HEK293 (cell line): ENCODE data around the gene DLK2.

ENCODE experiments used
- BCL11A ChIP-seq: fragments of 450-650 bp; formaldehyde crosslinking; IDR thresholded peaks from 2 replicates; pipeline ENCODE4 v1.5.1; 2016; ENCODE audit warnings: low read depth, missing biosample characterization, missing genetic modification characterization
- BCL11B ChIP-seq: fragments of 450-650 bp; formaldehyde crosslinking; IDR thresholded peaks from 2 replicates; pipeline ENCODE4 v1.5.1; 2016; ENCODE audit warnings: low read depth, missing biosample characterization, missing genetic modification characterization
- FEZF1 ChIP-seq: fragments of 450-650 bp; formaldehyde crosslinking; IDR thresholded peaks from 2 replicates; pipeline ENCODE4 v1.5.1; 2016; ENCODE audit warnings: missing biosample characterization, missing genetic modification characterization
- INSM2 ChIP-seq: fragments of 450-650 bp; formaldehyde crosslinking; IDR thresholded peaks from 2 replicates; pipeline ENCODE4 v1.5.1; 2016; ENCODE audit warnings: missing biosample characterization, missing genetic modification characterization
- KLF1 ChIP-seq: fragments of 450-650 bp; formaldehyde crosslinking; IDR thresholded peaks from 2 replicates; pipeline ENCODE4 v1.5.1; 2016; ENCODE audit warnings: missing biosample characterization, missing genetic modification characterization
- KLF10 ChIP-seq: fragments of 450-650 bp; IDR thresholded peaks from 2 replicates; pipeline ENCODE4 v1.5.1; 2018; ENCODE audit warnings: missing biosample characterization, mild to moderate bottlenecking, missing genetic modification characterization
- REST ChIP-seq: fragments of 450-650 bp; formaldehyde crosslinking; IDR thresholded peaks from 2 replicates; pipeline ENCODE4 v1.5.1; 2016; ENCODE audit warnings: missing biosample characterization, missing genetic modification characterization
- SCRT2 ChIP-seq: fragments of 450-650 bp; formaldehyde crosslinking; IDR thresholded peaks from 2 replicates; pipeline ENCODE4 v1.5.1; 2016; ENCODE audit warnings: missing biosample characterization, missing genetic modification characterization
- SETDB1 ChIP-seq: IDR thresholded peaks from one replicate; pipeline ENCODE4 v1.6.1; 2017; ENCODE audit warnings: mild to moderate bottlenecking, low read length, moderate library complexity, mixed read lengths; ENCODE audit not compliant: insufficient read length
- SP2 ChIP-seq: fragments of 450-650 bp; formaldehyde crosslinking; IDR thresholded peaks from 2 replicates; pipeline ENCODE4 v1.5.1; 2016; ENCODE audit warnings: missing biosample characterization, missing genetic modification characterization
- TCF7L2 ChIP-seq: IDR thresholded peaks from 2 replicates; pipeline ENCODE4 v1.6.1; 2011; ENCODE audit warnings: low read depth, mild to moderate bottlenecking, inconsistent platforms, low read length, moderate library complexity, borderline replicate concordance
- ZBTB10 ChIP-seq: fragments of 450-650 bp; formaldehyde crosslinking; IDR thresholded peaks from 2 replicates; pipeline ENCODE4 v1.5.1; 2016; ENCODE audit warnings: missing biosample characterization, missing genetic modification characterization
- ZBTB49 ChIP-seq: fragments of 450-650 bp; formaldehyde crosslinking; IDR thresholded peaks from 2 replicates; pipeline ENCODE4 v1.5.1; 2016; ENCODE audit warnings: missing biosample characterization, missing genetic modification characterization, low read depth
- ZNF140 ChIP-seq: fragments of 450-650 bp; formaldehyde crosslinking; IDR thresholded peaks from 2 replicates; pipeline ENCODE4 v1.5.1; 2016; ENCODE audit warnings: missing biosample characterization, missing genetic modification characterization
- ZNF16 ChIP-seq: fragments of 450-650 bp; formaldehyde crosslinking; IDR thresholded peaks from 2 replicates; pipeline ENCODE4 v1.5.1; 2016; ENCODE audit warnings: low read depth, missing biosample characterization, missing genetic modification characterization
- ZNF2 ChIP-seq: fragments of 450-650 bp; formaldehyde crosslinking; IDR thresholded peaks from 2 replicates; pipeline ENCODE4 v1.5.1; 2016; ENCODE audit warnings: missing biosample characterization, missing genetic modification characterization
- ZNF221 ChIP-seq: fragments of 450-650 bp; formaldehyde crosslinking; IDR thresholded peaks from 2 replicates; pipeline ENCODE4 v1.5.1; 2017; ENCODE audit warnings: missing biosample characterization, missing genetic modification characterization, borderline replicate concordance
- ZNF266 ChIP-seq: fragments of 450-650 bp; formaldehyde crosslinking; IDR thresholded peaks from 2 replicates; pipeline ENCODE4 v1.5.1; 2016; ENCODE audit warnings: missing biosample characterization, missing genetic modification characterization, low read depth
- ZNF302 ChIP-seq: fragments of 450-650 bp; formaldehyde crosslinking; IDR thresholded peaks from 2 replicates; pipeline ENCODE4 v1.5.1; 2016; ENCODE audit warnings: missing biosample characterization, missing genetic modification characterization, low read depth
- ZNF341 ChIP-seq: fragments of 450-650 bp; formaldehyde crosslinking; IDR thresholded peaks from 2 replicates; pipeline ENCODE4; 2016; ENCODE audit warnings: low read depth, missing biosample characterization, missing genetic modification characterization
- ZNF404 ChIP-seq: fragments of 450-650 bp; formaldehyde crosslinking; IDR thresholded peaks from 2 replicates; pipeline ENCODE4 v1.5.1; 2017; ENCODE audit warnings: missing biosample characterization, missing genetic modification characterization
- ZNF529 ChIP-seq: fragments of 450-650 bp; formaldehyde crosslinking; IDR thresholded peaks from 2 replicates; pipeline ENCODE4 v1.5.1; 2017; ENCODE audit warnings: missing genetic modification characterization, missing biosample characterization; ENCODE audit not compliant: insufficient replicate concordance
- ZNF549 ChIP-seq: fragments of 450-650 bp; IDR thresholded peaks from 2 replicates; pipeline ENCODE4 v1.5.1; 2018; ENCODE audit warnings: missing biosample characterization, missing genetic modification characterization, mild to moderate bottlenecking, inconsistent platforms, moderate library complexity
- ZNF571 ChIP-seq: fragments of 450-650 bp; formaldehyde crosslinking; IDR thresholded peaks from 2 replicates; pipeline ENCODE4 v1.5.0; 2017; ENCODE audit warnings: missing biosample characterization, missing genetic modification characterization
- ZNF610 ChIP-seq: fragments of 450-650 bp; formaldehyde crosslinking; IDR thresholded peaks from 2 replicates; pipeline ENCODE4 v1.5.1; 2016; ENCODE audit warnings: missing biosample characterization, missing genetic modification characterization, borderline replicate concordance
- ZNF639 ChIP-seq: fragments of 450-650 bp; formaldehyde crosslinking; IDR thresholded peaks from 2 replicates; pipeline ENCODE4 v1.5.1; 2016; ENCODE audit warnings: missing biosample characterization, missing genetic modification characterization
- ZNF660 ChIP-seq: fragments of 450-650 bp; IDR thresholded peaks from 2 replicates; pipeline ENCODE4 v1.5.1; 2018; ENCODE audit warnings: missing biosample characterization, mild to moderate bottlenecking, missing genetic modification characterization
- ZNF791 ChIP-seq: fragments of 450-650 bp; formaldehyde crosslinking; IDR thresholded peaks from 2 replicates; pipeline ENCODE4 v1.5.1; 2016; ENCODE audit warnings: missing biosample characterization, missing genetic modification characterization
- ZSCAN30 ChIP-seq: fragments of 450-650 bp; IDR thresholded peaks from 2 replicates; pipeline ENCODE4 v1.5.1; 2018; ENCODE audit warnings: missing biosample characterization, mild to moderate bottlenecking, missing genetic modification characterization, moderate library complexity

The DLK2 gene

GRCh38 chr6:43427406-43428111 is 27.8 kb downstream of the DLK2 start, which contains the start of gene ABCC10 (continued):
- TF ChIP-seq INSM2 (tag by site-specific recombination): no peak
- no peak; the same call in 1 of the 2 replicates for TF ChIP-seq SCRT2
- no peak for TF ChIP-seq TCF7L2
- TF ChIP-seq ZNF341 (tag by site-specific recombination): peak; percentile 100
- no peak for TF ChIP-seq ZNF549
- TF ChIP-seq ZNF302 (tag by site-specific recombination): no peak
- TF ChIP-seq KLF1: peak; percentile 84
- TF ChIP-seq ZNF140 (tag by site-specific recombination): no peak
- TF ChIP-seq ZNF660: peak; percentile 60
- TF ChIP-seq ZSCAN30: peak; percentile 63
- TF ChIP-seq SETDB1: no peak
- peak; percentile 91 for TF ChIP-seq ZBTB10 (tag by site-specific recombination)
- no peak for TF ChIP-seq ZNF266 (tag by site-specific recombination)
- TF ChIP-seq FEZF1: no peak
- no peak for TF ChIP-seq ZNF791 (tag by site-specific recombination)
- 0 out of 2 replicates have a peak, but pooled peaks have one; percentile 39 for TF ChIP-seq ZNF639 (tag by site-specific recombination)
- TF ChIP-seq ZNF571 (tag by site-specific recombination): no peak
- no peak for TF ChIP-seq ZNF221 (tag by site-specific recombination)
- TF ChIP-seq REST (tag by site-specific recombination): no peak; the same call in 1 of the 2 replicates
- no peak for TF ChIP-seq ZBTB49
- TF ChIP-seq ZNF529 (tag by site-specific recombination): no peak
- peak; percentile 83 for TF ChIP-seq SP2 (tag by site-specific recombination)
- TF ChIP-seq BCL11A (tag by site-specific recombination): no peak
- TF ChIP-seq ZNF610 (tag by site-specific recombination): no peak
- no peak for TF ChIP-seq ZNF404 (tag by site-specific recombination)
- no peak for TF ChIP-seq ZNF16 (tag by site-specific recombination)
- TF ChIP-seq BCL11B: no peak
- TF ChIP-seq ZNF2: no peak; the same call in 1 of the 2 replicates
- 0 out of 2 replicates have a peak, but pooled peaks have one; percentile 46 for TF ChIP-seq KLF10 (tag by site-specific recombination)
